Panc1 (cell line): ENCODE results near the gene TMEM129.

Experiments used
- CTCF ChIP-seq: fragments of 450-650 bp; IDR thresholded peaks from 2 replicates; pipeline ENCODE4 v1.5.1; 2017; ENCODE audit warnings: mild to moderate bottlenecking
- POLR2AphosphoS5 ChIP-seq: IDR thresholded peaks from 2 replicates; pipeline ENCODE4 v1.6.1; 2012; ENCODE audit warnings: mild to moderate bottlenecking, low read depth, low read length, moderate library complexity
- TCF7L2 ChIP-seq: IDR thresholded peaks from 2 replicates; pipeline ENCODE4 v1.6.1; 2011; ENCODE audit warnings: mild to moderate bottlenecking, low read depth, low read length, inconsistent platforms

GRCh38 chr4:1762264-1763010, 41.3 kb upstream of the TMEM129 start:
- TF ChIP-seq CTCF (no peak), TCF7L2 (no peak), POLR2AphosphoS5 (no peak)
